GM18907 (cell line): ENCODE measurements around the gene MBP.

ENCODE experiments used
- ATAC-seq: cut with Tn5 transposase; IDR thresholded peaks from one replicate; pipeline ENCODE4 v1.9.1; 2021; ENCODE audit warnings: mild to moderate bottlenecking, moderate library complexity; ENCODE audit not compliant: unreplicated experiment

MBP gene

DNA sequence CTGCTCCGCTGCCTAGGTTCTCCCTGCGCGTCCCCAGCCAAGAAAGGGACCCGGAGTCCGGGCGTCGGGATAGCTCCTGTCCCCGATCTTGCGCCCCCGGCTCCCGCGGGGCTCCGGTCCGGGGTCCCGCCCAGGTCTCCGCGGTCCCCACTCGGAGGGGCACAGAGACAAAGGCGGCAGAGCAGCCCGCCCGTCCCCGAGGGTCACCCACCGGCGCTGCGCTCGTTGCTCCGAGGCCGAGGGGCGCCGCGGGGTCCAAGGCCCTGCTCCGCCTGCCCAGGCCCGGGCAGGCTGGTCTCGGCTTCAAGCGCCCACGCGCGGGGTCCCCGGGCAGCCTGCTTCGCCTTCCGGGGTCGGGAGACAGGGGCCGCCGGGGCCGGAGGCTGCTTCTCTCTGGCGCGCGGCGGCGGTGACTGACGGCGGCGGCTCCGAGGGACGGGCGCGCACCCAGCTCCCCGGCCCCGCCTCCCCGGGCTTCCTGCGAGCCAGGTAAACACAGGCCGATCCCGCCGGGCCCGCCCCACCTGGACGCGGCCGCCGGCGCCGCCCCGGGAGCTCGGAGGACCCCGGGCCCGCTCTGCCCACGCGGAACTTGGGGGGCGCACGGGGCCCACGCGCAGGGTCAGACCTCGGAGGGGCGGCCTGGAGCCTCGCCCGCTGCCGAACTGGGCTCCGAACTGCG is at the start of gene MBP:
MBP (minus strand) TSS at position 415 of the 682 bp plus-strand sequence. CDS start 27,522 bp downstream, outside the sequence.
- ATAC-seq, result peak; percentile 59

- ATAC-seq, result no peak
These were observed 49.5 kb upstream of the MBP start for GRCh38 chr18:77181950-77182707.

GRCh38 chr18:77178559-77178958 is 46.0 kb upstream of the MBP start:
- ATAC-seq, result no peak

DNA sequence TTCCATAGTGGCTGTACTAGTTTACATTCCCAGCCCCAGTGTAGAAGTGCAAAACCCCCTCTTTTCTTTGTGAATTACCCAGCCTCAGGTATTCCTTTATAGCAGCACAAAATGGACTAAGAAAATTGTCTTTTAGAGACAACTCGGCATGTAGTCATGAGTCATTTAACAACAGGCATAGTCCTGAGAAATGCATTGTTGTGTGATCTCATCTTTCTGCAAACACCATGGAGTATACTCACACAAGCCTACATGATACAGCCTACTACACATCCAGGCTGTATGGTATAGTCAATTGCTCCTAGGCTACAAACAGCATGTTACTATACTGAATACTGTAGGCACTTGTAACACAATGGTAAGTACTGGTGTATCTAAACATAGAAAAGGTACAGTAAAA is 44.4 kb upstream of the MBP start:
- ATAC-seq, result no peak

- ATAC-seq, result no peak
These were observed 40.9 kb upstream of the MBP start for GRCh38 chr18:77173275-77174030.

DNA sequence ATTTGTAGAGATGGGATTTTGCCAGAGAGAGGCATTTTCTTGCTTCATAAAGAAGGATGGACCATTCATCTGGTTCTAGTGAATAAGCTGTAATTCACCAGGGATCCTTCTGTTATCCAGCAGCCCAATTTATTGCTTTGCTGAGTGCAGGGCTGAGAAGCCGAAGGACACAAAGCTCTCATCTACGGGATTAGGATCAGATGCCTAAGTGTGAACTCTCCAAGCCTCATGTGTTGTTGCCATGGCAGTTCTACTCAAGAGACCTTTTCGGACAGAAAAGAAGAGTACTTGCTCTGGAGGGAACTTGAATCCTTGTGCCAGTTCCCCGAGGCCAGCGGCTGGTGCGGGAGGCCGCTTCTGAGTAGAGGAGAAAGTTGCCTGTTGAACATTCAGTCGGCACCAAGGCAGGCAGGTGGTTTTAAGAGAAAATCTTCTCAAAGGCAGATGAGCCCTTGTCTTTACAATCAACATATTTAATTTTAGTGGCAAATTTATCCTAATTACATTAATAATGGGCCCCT is 38.4 kb upstream of the MBP start:
- ATAC-seq, result no peak

DNA sequence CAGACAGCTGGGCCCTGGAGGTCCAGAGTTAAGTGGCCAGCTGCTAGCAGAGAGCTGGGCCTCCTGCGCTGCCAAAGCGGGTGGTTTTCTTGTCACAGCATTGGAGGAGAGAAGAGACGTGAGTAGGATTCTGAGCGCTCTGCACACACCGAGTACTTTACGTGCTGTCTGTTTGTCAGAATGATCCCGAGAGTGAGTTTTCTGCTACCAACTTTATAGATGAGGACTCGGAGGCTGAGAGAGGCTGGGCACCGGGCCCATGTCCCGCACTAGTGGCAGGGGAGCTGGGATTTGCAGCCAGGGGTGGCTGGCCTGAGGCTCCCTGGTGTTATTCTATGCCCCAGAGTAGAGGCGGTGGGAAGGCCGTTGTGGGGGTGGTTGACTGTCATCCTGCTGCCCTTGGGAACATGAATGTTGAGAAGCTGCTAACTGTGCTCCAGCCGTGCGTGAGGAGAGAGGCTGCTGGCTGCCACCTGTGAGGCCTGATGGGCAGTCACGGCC is 36.3 kb upstream of the MBP start:
- ATAC-seq, result no peak

DNA sequence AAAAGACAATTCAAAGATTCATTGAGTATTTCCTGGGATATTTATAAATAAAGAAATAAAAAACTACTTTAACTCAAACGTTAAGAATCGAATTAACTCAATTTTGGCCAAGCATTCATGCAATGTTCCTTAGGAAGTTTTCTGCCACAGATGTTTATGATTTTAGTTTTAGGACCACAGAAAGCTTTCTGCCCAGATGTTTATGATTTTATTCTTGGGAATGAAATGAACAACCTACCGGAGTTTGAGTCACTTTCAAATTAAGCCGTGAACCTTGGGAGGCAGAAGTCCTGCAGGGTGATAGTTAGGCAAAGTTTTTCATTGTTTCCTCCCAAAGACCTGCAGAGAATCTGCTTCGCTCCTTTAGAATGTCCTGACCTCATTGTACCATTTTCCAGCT is 34.7 kb upstream of the MBP start:
- ATAC-seq, result no peak

DNA sequence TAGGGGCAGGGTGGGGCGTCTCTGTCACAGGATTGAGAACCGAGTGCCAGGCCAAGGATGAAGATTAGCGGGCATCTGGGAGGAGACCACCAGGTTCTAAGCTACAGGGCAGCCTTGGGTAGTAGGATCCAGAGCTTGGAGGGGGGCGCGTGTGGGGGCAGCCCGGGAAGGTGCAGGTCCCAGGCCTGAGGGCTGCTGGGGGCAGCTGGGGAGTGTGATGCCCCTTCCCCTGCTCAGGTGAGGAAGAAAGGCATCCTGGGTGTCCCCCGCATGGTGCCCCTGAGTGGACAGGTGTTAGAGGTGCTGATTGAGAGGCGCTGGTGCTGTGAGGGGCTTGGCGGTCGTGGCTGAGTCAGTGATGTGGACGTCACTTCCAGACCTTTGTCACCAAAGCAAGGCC is 33.9 kb upstream of the MBP start:
- ATAC-seq, result no peak

- ATAC-seq, result no peak
These were observed 33.1 kb upstream of the MBP start for GRCh38 chr18:77165503-77166188.

- ATAC-seq, result no peak
These were observed 32.3 kb upstream of the MBP start for GRCh38 chr18:77164763-77165485.

DNA sequence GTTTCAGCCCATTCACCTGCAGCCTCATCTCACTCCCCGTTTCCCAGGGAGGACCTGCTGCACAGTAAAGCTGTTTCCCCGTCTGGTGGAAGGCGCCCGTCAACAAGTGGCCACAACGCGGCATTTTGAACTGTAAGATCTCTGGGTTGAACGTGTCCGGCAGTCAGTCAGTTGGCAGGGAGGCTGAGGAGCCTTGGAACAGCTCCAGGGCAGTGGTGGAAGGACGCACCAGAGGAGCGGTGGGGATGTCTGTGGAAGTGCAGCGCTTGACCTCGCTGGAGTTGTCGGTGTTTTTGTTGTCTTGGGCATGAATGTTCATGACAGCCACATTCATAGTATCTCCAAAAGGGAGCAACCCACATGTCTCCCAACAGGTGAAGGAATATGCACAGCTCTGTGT is 31.4 kb upstream of the MBP start:
- no peak for ATAC-seq

GRCh38 chr18:77162580-77162979 is 30.0 kb upstream of the MBP start:
- ATAC-seq, result no peak

DNA sequence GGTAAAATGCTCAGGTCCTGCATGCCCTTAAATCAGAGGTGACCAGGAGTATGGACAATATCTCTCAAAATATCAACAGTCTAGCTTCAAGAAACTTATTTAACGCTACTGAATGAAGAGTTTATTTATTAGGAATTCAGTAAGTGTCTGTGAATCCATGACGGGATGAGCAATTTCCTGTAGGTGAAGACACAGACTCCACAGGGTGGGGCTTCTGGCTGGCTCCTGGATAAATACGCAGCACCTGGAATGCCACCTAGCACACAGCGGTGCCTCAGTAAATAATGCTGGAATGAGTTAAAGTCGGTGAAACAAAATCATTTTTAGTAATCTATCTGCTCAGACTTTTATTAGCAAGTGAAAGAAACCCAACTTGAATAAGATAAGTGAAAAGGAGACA is 29.4 kb upstream of the MBP start:
- ATAC-seq, result no peak

DNA sequence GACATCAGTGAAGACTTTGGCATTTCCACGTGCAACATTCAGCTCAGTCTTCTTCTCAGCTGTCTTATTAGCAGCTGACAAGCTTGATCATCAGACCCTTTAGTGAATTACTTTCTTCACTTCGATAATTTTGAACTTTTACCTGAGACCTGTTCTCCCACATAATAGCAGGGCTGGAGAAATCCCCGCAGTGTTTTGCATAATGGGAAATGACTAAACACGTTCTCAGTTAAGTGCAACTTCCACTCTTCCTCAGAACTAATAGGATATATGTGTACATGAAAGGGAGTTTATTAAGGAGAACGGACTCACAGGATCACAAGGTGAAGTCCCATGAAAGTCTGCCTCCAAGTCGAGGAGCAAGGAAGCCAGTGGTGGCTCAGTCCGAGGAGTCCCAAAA is 28.8 kb upstream of the MBP start:
- ATAC-seq, result no peak

- no peak for ATAC-seq
These were observed 27.9 kb upstream of the MBP start for GRCh38 chr18:77160515-77160914.

DNA sequence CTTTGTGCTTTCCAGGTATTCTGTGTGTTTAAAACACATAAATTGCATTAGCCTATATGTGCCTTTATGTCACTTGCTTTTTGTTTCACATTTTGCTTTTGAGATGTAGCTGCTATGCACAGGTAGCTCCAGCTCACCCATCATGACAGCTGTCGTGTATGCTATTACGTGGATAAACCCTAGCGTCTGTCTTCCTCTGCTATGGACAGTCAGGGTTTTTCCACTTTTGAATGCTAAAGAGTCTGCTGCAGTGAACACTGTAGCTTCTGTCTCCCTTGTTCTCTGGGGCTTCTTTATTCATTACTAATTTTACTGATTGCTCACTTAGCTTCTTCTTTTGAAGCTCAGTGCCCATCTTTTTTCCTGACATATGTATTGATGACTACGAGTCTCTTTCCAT is 24.7 kb upstream of the MBP start:
- peak; percentile 60 for ATAC-seq

DNA sequence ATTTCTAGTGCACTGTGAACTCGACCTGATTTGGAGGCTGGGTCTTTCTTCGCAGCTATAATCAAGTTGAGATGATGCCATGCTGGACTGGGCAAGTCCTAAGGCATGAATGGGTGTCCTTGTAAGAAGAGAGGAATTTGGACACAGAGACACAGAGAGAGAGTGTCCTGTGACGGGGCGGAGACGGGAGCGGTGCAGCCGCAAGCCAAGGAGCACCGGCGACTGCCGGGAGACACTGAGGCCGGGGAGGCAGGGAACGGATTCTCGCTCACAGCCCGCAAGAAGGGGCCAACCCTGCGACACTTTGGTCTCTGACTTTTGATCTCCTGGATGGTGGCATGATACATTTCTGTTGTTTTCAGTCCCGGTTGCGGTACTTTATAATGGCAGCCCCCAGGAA is 22.4 kb upstream of the MBP start:
- ATAC-seq, result no peak

- ATAC-seq, result no peak
These were observed 20.8 kb upstream of the MBP start for GRCh38 chr18:77153404-77153803.
